CD4-positive, alpha-beta T cell treated with Interleukin-21 for 1 hour (primary cell): ENCODE results near the gene DCLK2.

Source experiments
- DNase-seq: peaks from one replicate; pipeline ENCODE4 v3.0.0-alpha.2; 2020

The DCLK2 gene

DNA sequence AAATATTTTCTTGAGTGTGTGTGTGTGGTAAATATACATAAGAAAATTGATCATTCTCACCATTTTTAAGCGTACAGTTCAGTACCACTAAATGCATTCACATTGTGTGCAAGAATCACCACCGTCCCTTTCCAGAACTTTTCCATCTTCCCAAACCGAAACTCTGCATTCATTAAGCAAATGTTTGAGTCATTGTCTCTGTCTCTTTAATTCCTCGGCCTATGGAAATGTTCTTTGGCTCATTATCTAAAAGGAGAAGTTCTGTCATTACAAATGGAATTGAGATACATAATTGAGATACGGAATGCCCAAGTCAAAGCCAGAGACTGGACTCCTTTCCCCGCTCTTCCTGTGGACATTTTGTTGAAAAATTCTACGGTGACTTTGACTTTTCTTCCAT, 168.9 kb downstream of the DCLK2 start:
- DNase-seq: no peak

DNA sequence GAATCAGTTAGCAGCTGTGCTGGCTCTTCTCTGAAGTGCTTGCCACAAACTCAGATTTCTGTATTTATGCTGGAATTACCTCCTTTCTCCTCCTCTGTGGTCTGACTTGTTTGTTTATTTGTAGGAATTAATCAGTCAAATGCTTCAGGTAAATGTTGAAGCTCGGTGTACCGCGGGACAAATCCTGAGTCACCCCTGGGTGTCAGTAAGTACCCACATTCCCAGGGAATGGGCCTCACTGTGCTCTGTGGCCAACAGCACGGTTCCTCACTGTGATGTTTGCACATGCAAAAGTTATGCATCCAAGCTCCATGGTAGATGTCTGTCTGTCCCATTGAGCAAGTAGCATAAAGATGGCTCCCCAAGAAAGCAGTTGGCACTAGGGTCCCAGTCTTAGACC, 169.9 kb downstream of the DCLK2 start:
- DNase-seq: no peak

DNA sequence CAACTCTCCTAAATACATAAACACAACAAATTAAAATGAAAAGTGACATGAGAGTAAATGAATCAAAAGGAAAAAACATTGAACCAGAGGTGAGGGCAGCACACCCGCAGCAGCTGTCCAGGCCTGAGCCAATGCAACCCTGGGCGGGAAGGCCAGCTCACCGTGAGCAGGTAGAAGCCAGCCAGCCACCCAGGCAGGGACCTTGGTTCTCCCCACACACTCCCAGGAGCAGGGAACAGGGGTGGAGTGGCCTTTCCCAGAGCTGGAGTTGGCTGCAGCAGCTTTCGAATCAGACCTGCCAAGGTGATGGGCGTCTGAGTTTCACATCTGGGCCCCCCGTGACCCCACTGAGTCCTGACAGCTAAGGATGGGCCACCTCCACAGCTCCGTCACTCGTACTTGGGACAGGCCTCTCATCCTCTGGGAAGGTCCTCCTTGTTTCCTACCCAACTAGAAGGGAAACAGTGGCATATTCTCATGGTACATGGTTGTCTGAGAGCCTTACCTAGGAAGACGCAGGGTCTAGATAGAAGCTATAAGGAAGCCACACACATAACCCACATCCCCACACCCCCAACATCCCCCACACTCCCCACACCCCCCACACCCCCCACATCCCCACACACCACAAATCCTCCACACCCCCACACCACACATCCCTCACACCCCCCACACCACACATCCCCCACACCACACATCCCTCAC, 172.2 kb downstream of the DCLK2 start:
- no peak for DNase-seq

DNA sequence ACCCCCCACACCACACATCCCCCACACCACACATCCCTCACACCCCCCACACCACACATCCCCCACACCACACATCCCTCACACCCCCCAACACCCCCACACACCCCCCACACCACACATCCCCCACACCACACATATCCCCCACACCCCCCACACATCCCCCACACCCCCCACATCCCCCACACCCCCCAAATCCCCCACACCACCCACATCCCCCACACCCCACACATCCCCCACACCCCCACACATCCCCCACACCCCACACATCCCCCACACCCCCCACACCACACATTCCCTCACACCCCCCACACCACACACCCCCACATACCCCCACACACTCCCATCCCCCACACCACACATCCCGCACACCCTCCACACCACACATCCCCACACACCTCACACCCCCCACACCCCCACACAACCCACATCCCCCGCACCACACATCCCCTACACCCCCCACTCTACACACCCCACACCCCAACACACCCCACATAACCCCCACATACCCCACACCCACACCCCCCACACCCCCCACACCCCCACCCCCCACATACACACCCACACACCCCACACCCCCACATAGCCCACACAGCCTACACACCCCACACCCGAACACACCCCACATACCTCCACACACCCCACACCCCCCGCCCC, 172.9 kb downstream of the DCLK2 start:
- no peak for DNase-seq

DNA sequence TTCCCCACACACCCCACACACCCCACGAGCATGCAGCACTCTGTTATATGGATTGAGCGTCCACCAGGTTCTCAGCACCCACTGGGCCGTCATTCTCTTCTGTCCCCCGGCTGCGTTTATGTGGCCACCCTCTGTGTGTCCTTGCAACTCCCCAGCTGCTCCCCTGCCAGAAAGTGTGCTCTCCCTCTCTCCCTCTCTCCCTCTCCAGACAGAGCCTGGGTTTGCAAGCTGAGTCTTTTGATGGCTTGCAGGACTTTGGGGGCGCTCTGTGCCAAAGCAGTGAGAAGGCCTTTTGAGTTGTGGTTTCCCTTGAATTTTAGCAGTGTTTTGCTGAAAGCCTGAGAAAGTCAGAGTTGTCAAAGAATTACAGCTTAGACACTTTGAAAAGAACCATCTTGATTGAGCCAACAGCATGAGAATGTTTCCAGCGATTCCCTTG, 173.5 kb downstream of the DCLK2 start:
- DNase-seq: no peak

DNA sequence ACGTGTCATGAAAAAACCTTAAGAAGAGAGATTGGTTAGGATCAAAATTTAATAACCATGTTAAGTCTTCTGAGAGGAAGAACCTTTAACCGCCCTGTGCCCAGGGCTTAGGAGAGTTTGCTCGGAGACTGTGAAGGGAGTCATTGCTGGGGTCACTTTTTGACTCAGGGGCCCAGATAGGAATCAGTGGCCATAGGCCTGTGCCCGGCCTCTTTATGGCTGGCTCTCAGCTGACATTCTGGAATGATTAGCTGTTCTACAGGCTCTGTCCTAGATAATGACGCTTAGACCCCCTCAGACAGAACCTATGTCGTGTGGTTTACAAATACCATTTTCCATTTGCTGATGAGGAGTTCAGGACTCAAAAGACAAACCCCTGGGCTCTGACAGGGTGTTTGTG, 174.1 kb downstream of the DCLK2 start:
- DNase-seq: no peak

DNA sequence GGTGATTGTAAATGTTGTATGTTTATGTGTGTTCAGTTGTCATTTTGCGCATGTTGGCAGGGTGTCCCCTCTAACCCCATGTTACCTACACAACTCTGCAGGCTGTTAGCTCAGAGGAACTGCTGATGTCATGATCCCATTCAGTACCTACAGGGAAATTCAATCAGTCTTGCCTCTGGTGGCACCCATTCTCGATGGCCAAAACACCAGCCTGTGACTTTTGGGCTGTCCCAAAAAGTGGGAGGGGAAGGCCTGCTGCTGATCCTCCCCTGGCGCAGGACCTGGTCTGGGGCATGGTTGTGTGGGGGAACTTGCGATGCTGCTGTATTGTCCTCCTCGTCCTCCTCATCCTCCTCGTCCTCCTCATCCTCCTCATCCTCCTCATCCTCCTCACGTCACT, 174.5 kb downstream of the DCLK2 start:
- DNase-seq: no peak

DNA sequence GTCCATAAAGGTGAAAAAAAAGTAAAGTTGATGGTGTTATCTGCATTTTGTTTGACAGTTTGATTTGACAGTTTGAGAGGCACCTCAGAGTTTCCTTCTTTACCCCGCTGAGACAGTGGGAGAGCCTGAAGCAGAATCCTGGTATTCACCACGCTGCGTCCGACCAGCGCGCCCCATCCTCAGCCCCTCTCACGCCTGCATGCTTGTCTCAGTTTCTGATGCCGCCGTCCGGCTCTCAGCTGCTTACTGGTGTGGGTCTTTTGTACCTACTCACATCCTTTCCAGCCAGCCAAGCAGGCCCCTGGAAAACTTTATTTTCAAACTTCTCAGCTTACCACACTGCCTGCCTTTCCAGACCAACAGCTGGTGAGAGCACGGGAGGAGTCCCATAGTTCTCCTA, 175.2 kb downstream of the DCLK2 start:
- DNase-seq: no peak

DNA sequence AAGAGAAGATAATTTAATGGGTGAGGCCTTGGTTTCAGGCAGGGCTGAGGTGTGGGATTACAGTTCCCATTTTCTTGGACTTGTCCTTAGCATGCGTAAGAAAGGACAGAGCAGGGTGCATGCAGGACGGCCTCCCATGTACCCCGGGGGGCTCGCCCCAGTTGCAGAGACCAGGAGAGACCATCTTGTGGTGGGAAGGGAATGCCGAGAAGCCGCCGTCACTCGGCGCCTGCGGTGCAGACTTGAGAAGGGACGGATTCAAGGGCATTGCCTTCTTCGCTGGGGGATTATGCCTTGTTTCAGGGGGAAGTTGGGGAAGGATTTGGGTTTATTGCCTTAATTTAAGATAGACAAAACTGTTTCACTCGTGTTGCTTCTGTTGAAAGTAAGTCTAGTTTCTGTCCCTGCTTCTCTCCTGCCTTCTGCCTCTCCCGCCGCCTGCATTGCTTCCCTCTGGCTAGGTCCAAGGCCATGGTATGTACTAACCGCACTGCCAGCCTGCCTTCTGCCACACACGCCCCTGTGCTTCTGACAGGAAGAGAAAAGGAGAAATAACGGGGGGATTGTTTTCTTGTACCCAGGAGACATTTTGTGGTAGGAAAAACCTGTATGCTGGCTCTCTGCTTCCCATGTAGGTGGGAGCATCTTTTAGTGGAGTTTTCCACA, 175.9 kb downstream of the DCLK2 start:
- DNase-seq: no peak

DNA sequence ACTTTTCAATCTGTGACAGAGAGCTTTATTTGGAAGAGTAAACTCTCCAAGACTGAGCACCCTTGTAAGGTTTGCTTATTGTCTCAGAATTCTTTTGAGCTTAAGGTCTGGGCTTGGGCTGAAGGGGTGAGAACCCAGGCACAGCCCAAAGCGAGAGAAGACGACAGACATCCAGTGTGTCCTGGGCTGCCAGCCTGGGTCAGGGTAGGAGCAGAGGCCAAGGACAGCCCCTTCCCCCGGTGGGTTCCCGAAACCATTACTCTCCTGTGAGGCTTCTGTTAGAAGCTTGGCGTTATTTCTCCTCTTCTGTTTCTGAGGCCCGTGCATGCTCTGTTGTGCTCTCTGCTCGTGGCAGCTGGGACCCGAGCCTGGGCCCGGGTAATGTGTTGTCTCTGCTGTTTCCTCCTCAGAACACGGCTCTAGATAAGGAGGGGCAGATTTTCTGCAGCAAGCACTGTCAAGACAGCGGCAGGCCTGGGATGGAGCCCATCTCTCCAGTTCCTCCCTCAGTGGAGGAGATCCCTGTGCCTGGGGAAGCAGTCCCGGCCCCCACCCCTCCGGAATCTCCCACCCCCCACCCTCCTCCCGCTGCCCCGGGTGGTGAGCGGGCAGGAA, 177.5 kb downstream of the DCLK2 start:
- DNase-seq: no peak

DNA sequence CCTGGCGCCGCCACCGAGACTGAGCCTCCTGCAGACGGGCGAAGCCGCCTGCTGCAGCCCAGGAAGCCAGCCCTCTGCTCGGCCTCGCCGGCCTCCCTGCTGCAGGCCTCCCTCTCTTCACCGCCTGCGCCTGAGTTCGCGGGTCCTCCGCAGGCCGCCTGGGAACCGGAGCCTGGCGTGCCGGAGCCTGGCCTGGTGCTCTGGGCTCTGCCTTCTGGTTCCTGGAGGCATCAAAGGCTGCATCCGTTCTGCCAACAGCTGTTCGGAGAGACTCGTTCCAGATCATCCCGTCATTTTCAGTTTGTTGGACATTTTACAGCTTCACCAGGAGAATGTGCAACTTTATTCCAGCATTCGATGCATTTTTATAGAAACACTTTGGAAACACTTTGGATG, 178.0 kb downstream of the DCLK2 start:
- no peak for DNase-seq

DNA sequence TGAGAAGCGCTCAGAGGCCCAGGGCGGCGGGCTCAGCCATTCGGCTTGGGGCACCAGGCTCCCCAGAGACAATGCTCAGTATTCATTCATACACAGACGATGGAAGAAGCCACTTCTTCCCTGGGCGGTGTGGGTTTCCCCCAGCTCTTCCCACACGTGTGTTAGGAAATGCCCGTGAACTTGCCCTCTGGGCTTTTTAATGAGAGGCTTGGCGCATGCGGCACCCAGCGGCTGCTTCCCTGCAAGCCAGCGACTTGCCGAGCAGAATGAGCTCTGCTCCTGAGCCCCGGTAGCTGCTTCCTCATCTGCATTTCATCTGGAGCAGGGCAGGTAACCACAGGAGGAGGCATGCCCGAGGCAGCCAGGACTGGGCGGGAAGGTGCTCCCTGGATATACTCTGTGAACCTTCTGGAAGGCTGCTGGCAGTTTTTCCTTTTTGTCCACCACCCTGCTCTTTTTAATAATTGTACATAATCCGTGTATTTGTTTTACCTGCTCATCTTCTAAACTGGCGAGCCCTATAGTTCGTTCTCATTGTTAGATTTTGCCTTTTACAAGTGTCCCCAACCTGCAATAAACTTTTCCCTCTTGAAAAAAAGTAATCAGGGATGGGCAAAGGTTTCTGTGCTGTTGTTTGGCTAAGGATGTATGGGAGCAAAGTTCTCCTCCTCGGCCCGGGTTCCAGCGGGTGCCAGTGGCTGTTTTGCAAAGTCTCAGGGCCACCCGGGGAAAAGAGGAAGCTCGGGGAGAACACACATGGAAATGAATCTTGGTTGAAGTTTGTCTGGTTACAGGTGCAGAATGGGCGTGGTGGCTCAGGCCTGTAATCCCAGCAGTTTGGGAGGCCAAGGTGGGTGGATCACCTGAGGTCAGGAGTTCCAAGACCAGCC, 178.8 kb downstream of the DCLK2 start:
- DNase-seq: no peak

DNA sequence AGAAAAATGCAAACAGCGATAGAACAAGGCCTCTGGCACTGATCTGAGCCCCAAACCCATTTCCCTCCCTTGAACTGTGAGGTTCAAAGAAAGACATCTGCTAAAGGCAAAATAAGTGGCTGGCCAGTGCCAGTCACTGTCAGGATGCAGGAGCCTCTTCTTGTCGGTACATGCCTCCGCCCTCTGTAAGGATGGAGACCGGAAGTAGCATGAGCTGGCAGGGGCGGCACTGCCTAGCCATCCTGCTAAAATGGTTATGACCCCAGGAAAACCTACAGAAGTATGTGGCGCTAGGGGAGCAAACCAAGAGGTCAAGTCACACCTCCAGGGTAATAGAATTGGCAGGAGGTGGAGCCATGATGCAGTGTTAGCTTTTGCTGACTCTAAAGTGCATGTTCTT, 180.3 kb downstream of the DCLK2 start:
- no peak for DNase-seq

DNA sequence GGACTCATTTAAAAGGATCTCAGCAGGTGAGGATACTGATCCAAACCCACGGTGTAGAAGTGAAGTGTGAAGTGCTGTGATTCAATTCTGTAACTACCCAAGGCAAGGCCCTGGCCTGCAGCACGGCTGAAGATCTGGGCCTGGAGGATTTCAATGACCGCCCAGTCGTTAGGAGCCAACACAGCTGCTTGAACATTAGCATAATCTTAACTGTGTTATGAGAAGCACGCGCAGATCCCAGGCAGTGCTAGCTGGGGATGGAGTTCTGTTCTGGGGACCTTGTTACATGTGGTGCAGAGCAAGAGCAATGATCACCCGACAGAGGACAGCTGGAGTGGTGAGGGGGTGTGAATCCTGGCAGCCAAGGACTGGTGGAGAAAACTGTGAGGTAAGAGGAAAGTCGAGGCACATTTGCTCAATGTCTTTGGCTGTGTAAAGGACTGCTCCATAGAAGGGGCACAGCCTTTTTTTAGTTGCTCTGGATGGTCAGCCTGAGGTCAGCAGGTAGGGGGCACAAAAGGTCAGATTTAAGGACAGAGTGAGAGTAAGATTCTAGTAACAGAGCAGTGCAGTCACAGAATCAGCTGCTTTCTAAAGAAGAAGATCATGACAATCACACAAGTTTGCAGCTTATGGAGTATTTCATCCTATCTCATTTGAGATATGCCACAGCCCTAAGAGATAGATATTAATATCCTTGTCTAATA, 181.8 kb downstream of the DCLK2 start:
- DNase-seq: no peak

DNA sequence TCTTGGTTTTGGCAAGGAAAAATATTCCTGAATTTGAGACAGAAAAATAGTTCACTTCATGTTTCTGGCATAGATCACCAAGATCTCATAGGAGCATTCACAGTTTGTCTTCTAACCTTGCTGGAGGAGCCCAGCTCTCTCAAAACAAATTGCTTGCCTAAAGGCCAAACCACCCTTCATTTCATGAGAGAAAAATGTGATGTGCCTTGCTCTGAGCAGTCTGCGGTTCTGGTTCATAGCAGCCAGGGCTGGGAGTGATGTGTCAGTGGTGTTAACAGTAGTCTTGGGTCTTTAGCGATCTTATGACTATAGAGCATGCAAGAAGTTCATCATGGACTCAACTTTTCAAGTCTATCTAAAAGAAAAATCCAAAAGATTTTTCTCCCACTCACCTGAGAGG, 183.3 kb downstream of the DCLK2 start:
- no peak for DNase-seq

DNA sequence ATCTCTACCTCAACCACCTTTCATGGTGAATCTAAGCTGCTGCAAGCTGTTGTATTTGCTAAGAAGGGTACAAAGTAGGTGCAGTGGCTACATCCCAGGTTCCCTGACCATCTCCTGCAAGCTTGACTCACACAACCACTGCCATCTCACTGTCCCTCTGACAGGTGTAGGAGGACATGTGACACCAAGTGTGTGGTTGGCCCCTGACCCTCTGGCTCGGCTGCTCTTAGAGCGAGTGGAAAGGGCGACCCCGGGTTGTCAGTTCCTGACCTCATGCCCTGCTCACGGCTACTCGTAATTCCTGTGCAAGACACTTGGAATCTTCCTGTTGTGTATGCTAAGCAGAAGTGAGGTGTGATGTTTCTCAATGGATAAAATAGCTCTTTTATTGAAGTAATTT, 184.4 kb downstream of the DCLK2 start:
- DNase-seq: no peak

DNA sequence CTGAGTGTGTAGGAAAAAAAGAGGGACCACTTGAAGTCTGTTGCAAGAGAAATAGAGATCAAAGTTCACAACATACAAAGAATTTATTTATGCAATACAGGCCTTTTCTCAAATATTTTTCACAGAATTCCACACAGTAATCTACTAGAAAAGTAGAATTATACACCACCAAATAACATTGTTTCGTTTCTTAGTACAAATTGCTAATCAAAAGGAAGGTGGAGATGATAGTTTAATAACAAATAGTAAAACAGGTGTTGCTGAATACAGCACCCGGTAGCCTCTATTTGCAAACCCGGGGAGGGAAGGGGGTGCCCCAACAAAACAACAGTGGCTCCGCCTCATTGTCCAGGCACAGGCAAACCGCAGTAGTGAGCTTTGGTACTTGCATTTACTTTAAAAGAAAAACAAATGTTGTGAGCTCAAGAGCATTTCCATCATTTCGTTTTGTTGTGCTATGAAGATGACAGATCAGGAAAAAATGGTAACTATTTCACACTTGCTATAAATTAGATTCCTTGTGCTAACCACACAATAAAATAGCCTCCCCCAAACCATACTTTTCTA, 186.4 kb downstream of the DCLK2 start:
- DNase-seq: no peak

DNA sequence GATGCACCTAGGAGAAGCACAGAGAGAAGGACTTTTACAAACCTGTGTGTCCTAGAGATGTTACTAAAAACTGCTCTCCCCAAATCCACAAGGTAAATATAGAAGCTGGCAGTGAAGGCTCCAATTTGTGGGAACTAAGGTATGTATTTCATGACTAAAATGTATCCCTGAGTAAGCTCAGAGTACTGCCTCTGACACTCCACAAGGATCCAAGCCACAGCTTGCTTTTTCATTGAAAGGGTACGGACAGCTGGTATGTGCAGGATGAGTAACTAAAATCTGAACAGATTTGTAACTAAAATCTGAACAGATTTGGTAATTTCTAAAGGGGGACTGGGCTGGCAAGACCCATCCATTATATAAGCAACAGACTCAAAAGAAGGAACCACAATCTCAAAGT, 187.6 kb downstream of the DCLK2 start:
- DNase-seq: no peak

DNA sequence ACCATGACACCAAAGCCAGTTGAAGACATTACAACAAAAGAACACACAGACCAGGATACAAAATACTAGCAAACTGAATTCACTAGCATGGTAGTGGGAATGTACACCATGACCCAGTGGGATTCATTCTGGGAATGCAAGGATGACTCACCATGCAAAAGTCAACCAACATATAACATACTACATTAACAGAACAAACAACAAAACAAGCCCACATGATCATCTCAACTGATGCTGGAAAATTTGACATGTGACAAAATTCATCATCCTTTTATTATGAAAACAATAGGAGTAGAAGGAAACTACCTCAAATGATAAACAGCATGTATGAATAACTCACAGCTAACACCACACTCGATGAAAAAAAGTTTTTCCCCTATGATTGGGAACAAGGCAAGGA, 190.2 kb downstream of the DCLK2 start:
- no peak for DNase-seq

DNA sequence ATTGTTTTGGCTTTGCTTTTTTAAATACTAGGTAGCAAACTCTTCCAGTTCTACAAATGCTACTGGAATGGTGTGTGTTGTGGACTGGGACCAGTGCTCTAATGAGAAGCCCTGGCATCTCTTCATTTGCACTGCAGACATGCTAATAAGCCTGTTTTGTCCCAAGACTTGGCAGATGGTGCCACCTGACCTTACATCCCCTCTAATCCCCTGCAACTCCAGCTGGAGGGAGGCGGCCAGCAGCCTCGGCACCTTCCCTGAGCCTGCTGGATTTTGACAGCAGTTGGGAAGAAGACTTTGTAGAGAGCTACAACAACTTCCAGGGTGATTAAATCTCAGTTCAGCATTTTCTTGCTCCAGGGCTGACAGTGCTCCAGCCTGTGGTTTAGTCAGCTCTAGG, 200.0 kb downstream of the DCLK2 start:
- DNase-seq: no peak

DNA sequence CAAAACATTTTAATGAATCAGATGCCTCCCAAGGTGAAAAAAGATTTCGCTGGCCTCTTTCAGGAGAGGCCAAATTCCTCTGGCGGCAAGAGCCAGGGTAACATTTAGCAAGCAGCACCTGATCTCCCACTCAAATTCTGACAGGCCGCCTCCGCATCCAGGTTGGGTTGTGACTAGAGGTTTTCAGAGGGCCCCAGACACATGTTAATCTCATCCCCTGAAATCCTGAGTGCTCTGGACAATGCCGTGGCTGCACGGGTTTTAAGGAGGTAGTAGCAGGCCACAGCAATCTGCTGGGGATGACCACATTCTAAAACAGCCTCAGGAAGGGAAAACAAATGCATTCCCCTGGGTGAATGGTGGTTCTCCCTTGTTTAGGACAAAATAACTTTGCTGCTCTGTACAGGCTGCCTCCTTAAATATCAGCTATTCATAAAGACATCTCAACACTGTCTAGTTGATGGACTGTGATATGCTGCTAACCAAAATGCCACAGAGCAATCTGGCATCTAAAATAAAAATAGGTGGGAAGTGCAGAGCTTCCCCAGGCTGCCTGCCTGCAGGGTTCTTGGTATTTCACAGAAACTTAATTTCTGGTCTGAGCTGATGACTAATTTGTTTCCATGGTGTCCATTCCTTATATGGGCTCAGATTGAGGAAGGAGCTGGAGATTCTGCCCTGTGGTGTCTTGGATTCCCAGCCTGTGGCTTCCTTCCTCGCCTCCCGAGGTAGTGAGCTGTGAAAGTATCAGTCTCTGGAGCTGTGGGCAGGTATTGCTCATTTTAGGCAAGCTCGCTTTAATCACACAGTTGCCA, 202.0 kb downstream of the DCLK2 start:
- no peak for DNase-seq
